HepG2 (cell line): ENCODE data around the gene ZNF3. TPM values are rescaled to one million over a fixed set of nuclear protein-coding genes. Genes with fewer than 3 reads are reported as not detected.
A peak's percentile ranks its signal among the peaks of the same experiment; 100 is the strongest.

Experiments
- AHR ChIP-seq: IDR thresholded peaks from 2 replicates; pipeline ENCODE4 v1.6.1; 2018; ENCODE audit warnings: missing genetic modification reagents, missing compliant biosample characterization
- CCAR2 ChIP-seq: fragments of 200-400 bp; formaldehyde crosslinking; optimal IDR thresholded peaks from 2 replicates; pipeline ENCODE3; 2018; ENCODE audit warnings: low read depth, mild to moderate bottlenecking, low read length, moderate library complexity
- DR1 ChIP-seq: sonication (generic); formaldehyde crosslinking; IDR thresholded peaks from 2 replicates; pipeline ENCODE4 v1.8.0; 2021; ENCODE audit warnings: mild to moderate bottlenecking, missing genetic modification reagents, inconsistent platforms
- EED ChIP-seq: sonication (generic); formaldehyde crosslinking; IDR thresholded peaks from 2 replicates; pipeline ENCODE4 v1.5.0; 2020; ENCODE audit warnings: mild to moderate bottlenecking, missing genetic modification reagents
- HNRNPLL ChIP-seq: fragments of 200-400 bp; formaldehyde crosslinking; IDR thresholded peaks from 2 replicates; pipeline ENCODE4 v1.6.1; 2017; ENCODE audit warnings: mild to moderate bottlenecking, low read depth, low read length; ENCODE audit not compliant: poor library complexity, severe bottlenecking
- KLF11 ChIP-seq: IDR thresholded peaks from 2 replicates; pipeline ENCODE4 v1.6.1; 2016; ENCODE audit warnings: missing compliant biosample characterization
- NFE2L2 ChIP-seq: fragments of 150-350 bp; IDR thresholded peaks from 2 replicates; pipeline ENCODE4 v1.6.1; 2014; ENCODE audit warnings: low read length
- PHF8 ChIP-seq: sonication (generic); formaldehyde crosslinking; IDR thresholded peaks from 2 replicates; pipeline ENCODE4 v1.5.0; 2020; ENCODE audit warnings: missing genetic modification reagents
- PRDM15 ChIP-seq: sonication (generic); formaldehyde crosslinking; IDR thresholded peaks from 2 replicates; pipeline ENCODE4 v1.4.0; 2020; ENCODE audit warnings: missing genetic modification reagents
- SSRP1 ChIP-seq: IDR thresholded peaks from 2 replicates; pipeline ENCODE4 v1.6.1; 2016; ENCODE audit warnings: control low read depth
- TGIF2 ChIP-seq: IDR thresholded peaks from 2 replicates; pipeline ENCODE4 v1.6.1; 2016; ENCODE audit warnings: control low read depth, missing compliant biosample characterization
- U2AF2 ChIP-seq: fragments of 200-400 bp; formaldehyde crosslinking; IDR thresholded peaks from 2 replicates; pipeline ENCODE4 v1.6.1; 2017; ENCODE audit warnings: low read depth, mild to moderate bottlenecking, low read length
- ZMYM3 ChIP-seq: sonication (generic); formaldehyde crosslinking; IDR thresholded peaks from 2 replicates; pipeline ENCODE4 v1.5.1; 2020; ENCODE audit warnings: mild to moderate bottlenecking, missing genetic modification reagents
- ZNF232 ChIP-seq: sonication (generic); formaldehyde crosslinking; IDR thresholded peaks from 2 replicates; pipeline ENCODE4 v1.4.0; 2020; ENCODE audit warnings: missing genetic modification reagents, borderline replicate concordance
- ZNF543 ChIP-seq: sonication (generic); formaldehyde crosslinking; IDR thresholded peaks from 2 replicates; pipeline ENCODE4 v1.4.0; 2020; ENCODE audit warnings: mild to moderate bottlenecking, missing genetic modification reagents
- ZNF883 ChIP-seq: sonication (generic); formaldehyde crosslinking; IDR thresholded peaks from 2 replicates; pipeline ENCODE4 v1.5.1; 2020; ENCODE audit warnings: mild to moderate bottlenecking, missing genetic modification reagents; ENCODE audit errors: not compliant biosample characterization
- ZSCAN12 ChIP-seq: sonication (generic); formaldehyde crosslinking; IDR thresholded peaks from 2 replicates; pipeline ENCODE4 v1.9.0; 2021; ENCODE audit warnings: mild to moderate bottlenecking, missing genetic modification reagents
- polyA plus RNA-seq, 8 experiments: library from polyadenylated mRNA; depleted of rRNA in 3 of 8; stranded (reverse) in 7 of 8; unstranded in 1 of 8; fragments of >200 nt; fragmentation: Illumina TruSeq in 4 of 8; extraction: Trizol in 4 of 8; gene quantifications; 2 replicates each; pipeline versions ENCODE4 v1.2.1 to v1.2.3, GENCODE V29; 2011 to 2016; ENCODE audit warnings: low read depth in 4 of 8, missing spikeins in 1 of 8, mixed read lengths in 1 of 8; ENCODE audit not compliant: insufficient read depth in 1 of 8
- total RNA-seq, 5 experiments: library from RNA; depleted of rRNA; stranded (reverse); fragments of >200 nt; fragmentation: Illumina TruSeq; extraction: Trizol; gene quantifications; 2 replicates each; pipeline ENCODE4 v1.2.3, GENCODE V29; 2016; ENCODE audit warnings: low read depth in 1 of 5
- TF ChIP-seq, protein P1 (sequence below): sonication (generic); formaldehyde crosslinking; IDR thresholded peaks from 2 replicates; pipeline ENCODE4 v1.4.0; 2020; ENCODE audit warnings: missing genetic modification reagents
- TF ChIP-seq, protein P2 (sequence below): sonication (generic); formaldehyde crosslinking; IDR thresholded peaks from 2 replicates; pipeline ENCODE4 v1.5.0; 2020; ENCODE audit warnings: mild to moderate bottlenecking, missing genetic modification reagents, borderline replicate concordance

The ZNF3 gene
- total and polyA plus RNA-seq, 2 of the 13 experiments (the other 11 are each of a cell fraction or from before 2014, with no cell fraction given), result 33.7 to 56.9 TPM

DNA sequence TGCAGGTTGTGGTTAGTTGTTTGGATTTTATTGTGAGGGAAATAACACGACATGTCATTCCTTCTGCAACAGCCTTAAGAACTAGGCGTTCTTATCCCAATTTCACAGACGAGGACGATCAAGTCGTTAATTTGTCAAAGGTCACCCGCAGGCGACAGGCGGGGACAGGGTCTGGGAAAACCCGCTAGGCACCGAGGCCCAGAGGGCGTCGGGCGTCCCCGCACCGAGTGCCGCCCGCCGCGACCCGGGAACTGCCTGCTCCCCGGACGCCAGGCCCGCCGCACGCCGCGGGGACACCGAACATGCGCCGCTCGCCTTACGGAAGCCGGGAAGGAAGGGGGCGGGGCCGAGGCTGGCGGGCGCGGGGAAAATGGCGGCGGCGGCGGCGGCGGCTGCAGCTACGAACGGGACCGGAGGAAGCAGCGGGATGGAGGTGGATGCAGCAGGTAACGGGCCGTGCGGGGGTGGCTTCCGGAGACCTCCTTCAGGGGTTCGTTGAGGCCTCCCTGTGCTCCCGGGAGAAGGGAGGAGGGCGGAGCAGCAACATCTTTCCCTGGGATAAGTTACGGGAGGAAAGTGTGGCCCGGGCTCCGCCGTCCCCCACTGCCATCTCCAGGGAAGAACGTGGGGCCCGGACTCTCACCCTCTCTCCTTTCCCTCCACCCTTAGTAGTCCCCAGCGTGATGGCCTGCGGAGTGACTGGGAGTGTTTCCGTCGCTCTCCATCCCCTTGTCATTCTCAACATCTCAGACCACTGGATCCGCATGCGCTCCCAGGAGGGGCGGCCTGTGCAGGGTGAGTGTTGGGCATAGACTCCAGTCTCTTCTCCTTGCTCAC lies 7.3 kb upstream of the ZNF3 start, which contains the start of gene COPS6 (continued):
- peak; percentile 97 for TF ChIP-seq ZNF883
- TF ChIP-seq ZNF543 (CRISPR knock-in tag), result peak; percentile 92
- TF ChIP-seq NFE2L2, result no peak
- peak; percentile 85 for TF ChIP-seq PHF8 (CRISPR knock-in tag)
- TF ChIP-seq TGIF2 (CRISPR knock-in tag), result peak; percentile 67; the same call in 1 of the 2 replicates
- TF ChIP-seq SSRP1, result no peak
- TF ChIP-seq ZMYM3, result no peak
- peak; percentile 91 for TF ChIP-seq AHR (CRISPR knock-in tag)
- peak; percentile 76 for TF ChIP-seq EED (CRISPR knock-in tag)
- no peak for TF ChIP-seq KLF11 (CRISPR knock-in tag)
- TF ChIP-seq, protein P1, sequence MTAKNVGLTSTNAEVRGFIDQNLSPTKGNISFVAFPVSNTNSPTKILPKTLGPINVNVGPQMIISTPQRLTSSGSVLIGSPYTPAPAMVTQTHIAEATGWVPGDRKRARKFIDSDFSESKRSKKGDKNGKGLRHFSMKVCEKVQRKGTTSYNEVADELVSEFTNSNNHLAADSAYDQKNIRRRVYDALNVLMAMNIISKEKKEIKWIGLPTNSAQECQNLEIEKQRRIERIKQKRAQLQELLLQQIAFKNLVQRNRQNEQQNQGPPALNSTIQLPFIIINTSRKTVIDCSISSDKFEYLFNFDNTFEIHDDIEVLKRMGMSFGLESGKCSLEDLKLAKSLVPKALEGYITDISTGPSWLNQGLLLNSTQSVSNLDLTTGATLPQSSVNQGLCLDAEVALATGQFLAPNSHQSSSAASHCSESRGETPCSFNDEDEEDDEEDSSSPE, result peak; percentile 95
- no peak for TF ChIP-seq CCAR2
- peak; percentile 84; the same call in 1 of the 2 replicates for TF ChIP-seq DR1
- peak; percentile 55; the same call in 1 of the 2 replicates for TF ChIP-seq PRDM15 (CRISPR knock-in tag)
- no peak; the same call in 1 of the 2 replicates for TF ChIP-seq ZSCAN12
- peak; percentile 56 for TF ChIP-seq ZNF232 (CRISPR knock-in tag)
- TF ChIP-seq, protein P2, sequence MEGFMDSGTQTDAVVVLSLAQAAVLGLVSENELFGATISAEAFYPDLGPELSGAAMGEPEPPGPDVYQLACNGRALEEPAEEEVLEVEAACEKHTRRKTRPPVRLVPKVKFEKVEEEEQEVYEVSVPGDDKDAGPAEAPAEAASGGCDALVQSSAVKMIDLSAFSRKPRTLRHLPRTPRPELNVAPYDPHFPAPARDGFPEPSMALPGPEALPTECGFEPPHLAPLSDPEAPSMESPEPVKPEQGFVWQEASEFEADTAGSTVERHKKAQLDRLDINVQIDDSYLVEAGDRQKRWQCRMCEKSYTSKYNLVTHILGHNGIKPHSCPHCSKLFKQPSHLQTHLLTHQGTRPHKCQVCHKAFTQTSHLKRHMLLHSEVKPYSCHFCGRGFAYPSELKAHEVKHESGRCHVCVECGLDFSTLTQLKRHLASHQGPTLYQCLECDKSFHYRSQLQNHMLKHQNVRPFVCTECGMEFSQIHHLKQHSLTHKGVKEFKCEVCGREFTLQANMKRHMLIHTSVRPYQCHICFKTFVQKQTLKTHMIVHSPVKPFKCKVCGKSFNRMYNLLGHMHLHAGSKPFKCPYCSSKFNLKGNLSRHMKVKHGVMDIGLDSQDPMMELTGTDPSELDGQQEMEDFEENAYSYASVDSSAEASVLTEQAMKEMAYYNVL, result no peak; the same call in 1 of the 2 replicates
- peak; percentile 66 for TF ChIP-seq HNRNPLL
- no peak for TF ChIP-seq U2AF2
